HG02642 (cell line): ENCODE measurements around the gene MGLL.

ENCODE experiments used
- ATAC-seq: cut with Tn5 transposase; IDR thresholded peaks from one replicate; pipeline ENCODE4 v1.9.1; 2021; ENCODE audit warnings: mild to moderate bottlenecking; ENCODE audit not compliant: unreplicated experiment, poor library complexity

MGLL gene

DNA sequence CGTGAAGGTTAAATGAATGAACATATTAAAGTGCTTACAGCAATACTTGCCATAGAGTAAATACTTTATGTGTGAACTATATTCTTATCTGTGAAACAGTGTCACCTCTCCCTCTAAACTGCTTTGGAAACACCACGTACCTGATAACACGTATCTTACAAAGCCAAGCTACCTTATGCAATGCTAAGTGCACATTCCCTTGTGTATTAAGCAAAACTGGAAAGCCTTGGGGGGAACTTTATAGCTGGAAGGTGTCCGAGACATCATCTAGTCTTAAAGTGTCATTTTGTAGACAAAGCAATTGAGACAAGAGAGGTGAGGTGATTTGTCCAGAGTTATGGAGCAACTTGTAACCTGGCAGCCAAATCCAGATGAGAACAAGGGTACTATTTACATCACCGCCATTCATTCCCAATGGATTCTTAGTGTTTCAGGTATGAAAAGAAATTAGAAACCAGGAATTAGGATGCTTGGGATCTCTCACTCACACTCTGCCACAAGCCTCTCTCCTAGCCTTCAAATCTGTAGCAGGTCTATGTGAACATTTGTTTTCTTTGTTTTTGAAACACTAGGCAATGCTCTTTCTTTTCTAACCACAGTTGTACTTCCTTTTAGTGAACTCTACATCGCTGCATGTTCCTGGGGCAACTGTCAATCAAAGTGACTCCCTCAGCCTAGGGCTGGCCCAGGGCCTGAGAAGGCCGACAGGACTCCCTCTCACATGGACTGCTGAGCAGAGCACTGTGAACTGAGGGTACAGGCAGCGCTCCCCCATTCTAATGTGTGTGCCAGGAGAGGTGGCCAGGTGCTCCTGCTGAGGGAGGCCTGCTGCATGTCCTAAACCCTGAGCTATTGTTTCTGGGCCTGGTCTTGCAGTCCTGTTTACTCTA lies 13.9 kb upstream of the MGLL start:
- ATAC-seq: peak; percentile 79

DNA sequence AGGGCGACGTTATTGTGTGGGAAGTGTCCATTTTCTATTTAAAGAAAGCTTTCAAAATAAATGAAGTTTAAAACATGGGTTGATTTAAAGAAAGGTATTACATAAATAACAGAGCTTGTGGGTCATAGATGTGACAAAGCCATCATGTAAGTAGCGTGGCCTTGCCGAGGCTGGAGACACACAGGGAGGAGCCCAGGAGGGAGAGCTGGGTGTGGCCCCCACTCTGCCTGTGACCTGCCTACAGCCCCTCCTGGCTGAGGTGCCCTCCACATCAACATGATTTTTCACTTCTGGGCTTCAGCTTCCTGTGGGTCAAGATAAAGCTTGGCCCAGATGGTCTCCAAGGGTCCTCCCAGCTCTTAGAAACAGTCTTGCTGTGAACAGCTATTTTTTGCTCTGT lies 12.5 kb upstream of the MGLL start:
- ATAC-seq: peak; percentile 30

DNA sequence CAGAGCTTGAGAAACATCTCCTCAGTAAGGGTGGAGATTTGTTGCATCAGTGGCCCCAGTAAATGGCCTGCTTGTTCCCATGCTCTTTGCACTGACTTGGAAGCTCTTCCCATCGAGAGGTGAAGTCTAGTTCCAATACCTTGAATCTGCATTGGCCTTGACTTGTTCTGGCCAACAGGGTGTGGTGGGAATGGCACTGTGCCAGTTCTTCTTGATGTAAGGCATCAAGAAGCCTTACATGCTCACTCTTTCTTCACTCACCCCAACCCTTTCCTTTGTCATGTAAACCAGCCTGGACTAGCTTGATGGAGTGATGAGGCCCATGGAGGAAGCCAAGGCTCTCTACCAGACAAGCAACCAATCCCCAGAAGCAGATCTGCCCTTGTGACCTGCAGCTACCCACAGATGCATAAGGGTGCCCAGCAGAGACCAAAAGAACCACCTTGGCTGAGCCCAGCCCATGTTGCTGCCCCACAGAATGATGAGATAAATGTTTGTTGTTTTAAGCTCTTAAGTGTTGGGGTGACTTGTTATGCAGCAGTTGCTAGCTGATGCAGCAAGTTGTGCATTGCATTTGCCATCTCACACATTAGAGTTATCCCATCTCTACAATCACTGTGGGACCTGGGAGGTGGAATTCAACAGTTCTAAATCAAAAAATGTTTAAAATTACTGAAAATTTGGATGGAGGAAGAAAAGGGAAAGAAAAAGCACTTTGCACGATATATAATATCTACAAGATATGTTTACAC lies 11.1 kb upstream of the MGLL start:
- no peak for ATAC-seq

DNA sequence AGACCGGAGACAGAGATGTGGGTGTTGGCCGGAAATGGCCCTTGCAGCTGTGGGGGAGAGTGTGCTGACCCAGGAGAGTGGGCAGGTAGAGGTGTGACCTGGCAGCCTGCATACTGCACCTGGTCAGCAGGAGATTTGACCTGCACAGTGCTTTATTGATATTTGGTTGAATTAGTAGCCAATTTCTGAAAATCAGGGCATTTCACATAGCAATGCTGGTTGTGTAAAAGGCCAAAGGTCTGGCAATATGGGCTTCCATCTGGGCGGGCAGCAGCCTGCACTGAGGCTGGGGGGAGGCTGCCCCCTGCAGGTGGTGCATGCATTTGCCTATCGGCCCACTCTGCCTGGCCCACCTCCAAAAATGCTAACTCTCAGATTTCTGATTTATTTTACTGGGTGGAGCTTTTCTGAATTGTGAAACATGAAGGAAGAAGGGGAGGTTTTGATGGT lies 9.4 kb upstream of the MGLL start:
- ATAC-seq: no peak

DNA sequence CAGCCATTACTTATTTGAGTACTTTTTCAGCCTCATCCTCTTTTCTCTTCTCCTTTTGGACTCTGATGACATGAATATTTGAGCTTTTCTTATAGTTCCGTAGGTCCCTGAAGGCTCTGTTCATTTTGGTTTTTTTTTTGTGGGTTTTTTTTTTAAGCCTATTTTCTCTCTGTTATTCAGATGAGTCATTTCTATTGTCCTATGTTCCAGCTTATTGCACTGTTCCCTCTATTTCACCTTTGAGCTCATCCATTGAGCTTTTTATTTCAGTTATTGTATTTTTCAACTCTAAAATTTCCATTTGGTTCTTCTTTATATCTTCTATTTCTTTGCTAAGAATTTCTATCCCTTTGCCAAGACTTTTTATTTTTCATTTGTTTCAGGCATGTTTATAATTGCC lies 7.2 kb upstream of the MGLL start:
- ATAC-seq: no peak

DNA sequence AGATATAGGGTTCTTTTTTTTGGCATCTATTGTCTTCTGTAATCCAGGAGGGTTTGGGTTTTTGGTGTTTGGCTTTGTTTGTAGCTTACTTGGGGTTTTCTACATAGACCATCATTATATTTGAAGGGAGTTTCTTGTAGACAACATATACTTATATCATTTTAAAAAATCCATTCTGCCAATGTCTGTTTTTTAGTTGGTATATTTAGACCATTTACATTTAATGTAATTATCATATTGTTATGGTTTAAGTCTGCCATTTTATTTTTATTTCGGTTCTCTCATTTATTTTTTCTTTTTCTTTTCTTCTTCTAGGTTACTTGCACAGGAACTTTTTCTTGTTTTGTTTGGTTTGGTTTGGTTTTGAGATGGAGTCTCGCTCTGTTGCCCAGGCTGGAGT lies 5.5 kb upstream of the MGLL start:
- no peak for ATAC-seq

DNA sequence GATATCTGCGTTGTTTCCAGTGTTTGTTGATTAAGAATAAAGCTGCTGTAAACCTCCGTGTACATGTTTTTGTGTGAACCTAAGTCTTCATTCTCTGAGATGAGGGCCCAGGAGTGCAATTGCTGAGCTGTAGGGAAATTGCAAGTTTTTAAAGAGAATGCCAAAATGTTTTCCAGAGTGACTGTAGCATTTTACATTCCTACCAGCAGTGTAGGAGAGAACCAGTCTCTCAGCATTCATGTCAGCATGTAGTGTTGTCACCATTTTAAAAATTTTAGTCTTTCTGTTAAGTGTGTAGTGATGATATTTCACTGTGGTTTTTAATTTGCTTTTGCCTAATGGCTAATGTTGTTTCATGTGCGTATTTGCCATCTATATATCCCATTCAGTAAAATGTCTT lies 3.4 kb upstream of the MGLL start:
- no peak for ATAC-seq

DNA sequence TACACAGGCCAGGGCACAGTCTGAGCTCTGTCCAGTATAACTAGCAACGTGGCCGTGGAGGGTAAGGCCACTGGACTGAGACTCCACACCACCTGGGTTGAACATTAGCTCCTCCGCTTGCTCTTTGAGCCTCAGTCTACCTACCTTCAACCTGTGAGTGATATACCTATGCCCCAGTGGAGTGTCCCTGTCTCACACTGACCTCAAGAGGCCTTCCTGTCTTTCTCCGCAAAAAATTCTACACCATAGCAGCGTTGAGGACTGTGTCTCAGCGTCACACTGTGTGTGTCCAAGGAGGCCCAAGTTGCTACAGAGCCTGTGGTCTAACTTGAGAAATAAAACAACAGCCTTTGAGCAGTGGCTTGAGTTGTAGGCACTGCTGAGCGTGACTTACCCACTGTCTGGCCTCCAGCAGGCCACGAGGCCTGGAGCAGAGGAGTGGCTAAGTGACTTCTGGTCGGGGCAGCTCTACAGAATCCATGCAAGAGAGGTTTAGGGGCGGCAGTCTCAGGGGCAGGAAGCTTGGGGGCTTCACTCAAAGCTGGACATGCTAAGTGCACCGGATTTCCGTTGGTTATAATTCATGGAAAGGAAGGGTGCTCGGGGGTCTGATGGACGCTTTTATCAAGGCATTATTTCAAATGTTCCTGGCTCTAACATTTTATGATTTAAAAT lies 2.0 kb upstream of the MGLL start:
- ATAC-seq: no peak

DNA sequence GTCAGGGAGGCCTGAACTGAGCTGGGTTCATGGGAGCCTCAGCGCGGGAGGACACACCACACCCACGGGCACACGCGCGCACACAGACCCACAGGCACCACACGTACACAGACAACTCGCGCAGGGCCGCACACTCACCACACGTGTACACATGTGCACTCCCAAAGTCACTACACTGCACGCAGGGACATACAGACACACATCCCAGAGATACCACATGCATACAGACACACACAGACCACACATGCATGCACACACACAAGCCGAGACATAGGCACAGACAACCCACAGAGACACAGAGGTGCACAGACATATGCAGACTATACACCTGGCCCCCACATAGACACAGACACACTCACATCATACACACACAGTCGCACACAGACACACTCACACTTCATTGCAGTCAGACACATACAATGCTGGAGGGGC lies 1.1 kb upstream of the MGLL start:
- ATAC-seq: no peak

DNA sequence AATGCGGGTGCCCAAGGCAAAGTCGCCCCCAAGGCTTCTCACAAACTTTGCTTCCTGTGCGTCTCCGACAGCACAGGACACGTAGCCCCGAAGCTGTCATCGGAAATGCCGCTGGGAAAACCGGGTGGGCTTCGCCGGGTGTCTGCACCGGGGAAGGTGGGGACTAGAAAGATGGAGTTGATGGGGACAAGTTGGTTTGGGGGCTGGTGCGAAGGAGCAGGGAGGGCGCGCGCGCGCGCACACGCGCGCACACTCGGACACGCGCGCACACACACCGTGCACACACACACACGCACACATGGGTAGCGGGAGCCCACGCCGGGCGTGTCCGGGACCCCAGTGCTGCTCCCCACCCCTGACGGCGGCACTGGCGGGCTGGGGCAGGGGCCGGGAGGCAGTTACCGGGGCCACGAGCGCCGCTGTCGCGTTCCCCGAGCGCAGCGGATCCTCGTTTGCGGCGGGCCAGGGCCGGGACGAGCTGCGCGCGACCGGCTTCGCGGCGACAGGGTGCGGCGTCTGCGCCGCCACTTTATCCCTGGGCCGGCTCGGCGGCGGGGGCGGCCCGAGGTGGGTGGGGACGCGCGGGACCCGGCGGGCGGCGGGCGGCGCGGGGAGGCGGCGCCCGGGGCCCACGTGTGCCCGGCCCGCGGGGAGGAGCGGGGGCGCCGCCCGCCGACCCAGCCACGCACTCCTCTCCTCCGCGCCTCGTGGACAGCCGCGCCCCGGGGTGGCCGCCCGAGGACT lies 539 bp upstream of the MGLL start:
- ATAC-seq: peak; percentile 54

DNA sequence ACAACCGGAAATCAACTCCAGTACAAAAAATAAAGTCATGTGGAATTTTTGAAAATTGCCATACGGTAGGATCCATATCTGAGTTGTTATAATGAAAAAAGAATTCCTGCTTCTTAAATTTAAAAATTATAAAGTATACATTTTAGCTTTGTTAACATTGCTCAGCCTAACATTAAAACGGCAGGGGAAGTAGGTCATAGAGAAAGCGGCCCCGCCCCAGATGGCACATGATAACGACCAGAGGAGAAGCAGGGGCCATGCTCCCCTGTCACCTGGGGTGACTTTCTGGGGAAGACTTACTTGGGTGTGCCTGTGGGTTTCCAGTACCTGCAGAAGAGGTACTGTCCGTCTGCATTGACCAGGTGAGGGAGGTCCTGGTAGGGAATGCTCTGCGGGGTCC lies 921 bp downstream of the MGLL start:
- ATAC-seq: no peak

DNA sequence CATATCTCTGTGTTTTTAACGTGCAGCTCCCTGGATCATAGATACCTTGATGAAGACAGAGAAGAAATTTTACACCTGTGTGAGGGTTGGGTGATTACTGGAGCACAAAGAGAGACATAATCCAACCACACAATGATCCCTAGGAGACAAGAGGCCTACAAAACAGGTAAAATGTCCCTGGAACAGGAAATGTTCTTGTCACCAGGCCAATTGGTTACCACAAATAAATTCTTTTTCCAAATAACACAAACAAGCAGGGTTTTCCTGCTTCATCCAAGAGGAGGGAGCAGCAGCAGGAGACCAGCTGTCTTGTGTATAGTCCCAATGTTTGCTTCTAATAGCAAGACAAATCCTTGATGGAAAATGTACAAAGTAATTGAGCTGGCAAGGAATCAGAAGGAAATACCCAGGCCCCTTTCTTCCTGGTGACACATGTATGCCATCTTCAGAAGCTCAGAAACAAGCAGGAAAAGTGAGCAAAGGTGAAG lies 1.4 kb downstream of the MGLL start:
- ATAC-seq: no peak

DNA sequence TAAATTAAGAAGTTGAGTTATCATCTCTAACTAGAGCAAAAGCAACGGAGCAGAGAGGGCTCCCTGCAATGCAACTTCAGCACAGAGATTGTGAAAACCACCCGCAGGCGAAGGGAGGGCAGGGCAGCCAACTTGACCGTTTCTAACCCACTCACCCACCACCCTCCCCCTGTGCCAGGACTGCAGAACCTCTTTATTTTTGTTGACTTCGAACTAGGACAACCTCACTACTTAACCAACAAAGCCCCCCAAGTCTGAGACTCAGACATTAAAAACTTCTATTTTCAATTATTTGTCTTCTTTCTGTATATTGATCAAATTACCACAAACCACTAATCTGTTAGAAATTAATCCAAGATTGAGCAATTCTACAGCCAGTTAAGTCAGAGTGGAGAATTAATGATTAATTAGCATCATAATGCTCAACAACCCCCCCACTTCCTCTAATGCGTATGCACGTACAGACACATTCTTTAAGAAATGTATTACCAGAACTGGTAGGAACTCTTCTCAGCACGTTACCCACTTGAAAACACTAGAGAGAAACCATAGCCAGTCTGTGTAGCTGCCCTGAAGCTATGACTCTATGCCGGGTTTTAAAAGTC lies 2.0 kb downstream of the MGLL start:
- no peak for ATAC-seq

DNA sequence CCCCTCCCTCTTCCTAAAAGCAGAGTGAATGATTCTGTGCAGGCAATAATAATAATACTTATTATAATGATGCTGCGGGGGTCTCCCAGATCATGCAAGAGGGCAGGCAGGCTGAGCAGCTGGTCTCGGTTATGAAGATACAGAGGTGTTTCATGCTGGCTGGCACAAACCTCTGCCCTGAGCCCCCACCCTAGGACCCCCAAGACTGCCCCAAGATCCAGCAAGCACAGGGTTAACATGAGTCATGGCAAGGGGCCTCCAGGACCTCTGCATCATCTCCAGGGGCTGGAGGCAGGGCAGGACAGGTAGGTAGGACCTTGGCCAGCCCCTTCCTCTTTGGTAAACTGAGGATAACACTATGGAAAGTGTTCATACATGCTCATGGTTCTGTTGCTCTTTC lies 2.7 kb downstream of the MGLL start:
- ATAC-seq: no peak

DNA sequence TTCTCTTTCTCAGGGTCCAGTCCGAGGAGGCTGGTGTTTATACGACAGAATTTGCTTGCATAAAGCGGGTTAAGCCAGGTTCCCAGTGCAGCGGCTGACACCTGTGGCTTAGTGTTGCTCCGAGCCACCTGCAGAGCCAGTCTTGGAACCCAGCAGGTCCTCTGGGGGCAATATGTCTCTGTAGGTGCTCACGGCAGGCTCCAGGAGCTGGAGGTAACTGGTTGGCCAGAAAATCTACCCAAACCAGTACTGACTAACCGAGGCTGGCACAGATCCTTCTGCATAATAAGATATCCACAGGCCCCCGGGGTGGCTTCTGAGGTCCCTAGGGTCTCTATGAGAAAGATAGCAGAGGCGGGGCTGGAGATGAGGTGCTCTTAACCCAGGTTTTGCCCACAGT lies 3.2 kb downstream of the MGLL start:
- ATAC-seq: no peak

DNA sequence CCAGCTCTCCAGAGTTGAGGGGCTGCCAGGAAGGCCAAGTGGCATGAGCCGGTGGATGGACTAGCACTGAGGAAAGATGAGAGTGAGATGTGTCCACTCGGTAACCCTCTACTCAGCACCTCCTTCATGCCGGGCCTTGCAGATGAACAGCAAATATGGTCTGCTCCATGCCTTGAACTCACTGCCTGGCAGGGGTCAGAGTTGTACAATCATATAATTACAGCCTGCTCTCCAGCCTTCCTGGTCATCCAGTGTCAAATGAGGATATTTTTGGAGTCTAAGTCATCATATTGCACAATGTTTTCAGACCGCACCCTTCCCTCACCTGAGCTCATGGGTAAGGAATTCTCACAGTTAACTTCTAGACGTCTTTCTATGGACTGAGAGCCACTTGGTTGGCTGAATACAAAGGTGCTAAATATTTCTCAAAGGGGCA lies 4.9 kb downstream of the MGLL start:
- no peak for ATAC-seq

DNA sequence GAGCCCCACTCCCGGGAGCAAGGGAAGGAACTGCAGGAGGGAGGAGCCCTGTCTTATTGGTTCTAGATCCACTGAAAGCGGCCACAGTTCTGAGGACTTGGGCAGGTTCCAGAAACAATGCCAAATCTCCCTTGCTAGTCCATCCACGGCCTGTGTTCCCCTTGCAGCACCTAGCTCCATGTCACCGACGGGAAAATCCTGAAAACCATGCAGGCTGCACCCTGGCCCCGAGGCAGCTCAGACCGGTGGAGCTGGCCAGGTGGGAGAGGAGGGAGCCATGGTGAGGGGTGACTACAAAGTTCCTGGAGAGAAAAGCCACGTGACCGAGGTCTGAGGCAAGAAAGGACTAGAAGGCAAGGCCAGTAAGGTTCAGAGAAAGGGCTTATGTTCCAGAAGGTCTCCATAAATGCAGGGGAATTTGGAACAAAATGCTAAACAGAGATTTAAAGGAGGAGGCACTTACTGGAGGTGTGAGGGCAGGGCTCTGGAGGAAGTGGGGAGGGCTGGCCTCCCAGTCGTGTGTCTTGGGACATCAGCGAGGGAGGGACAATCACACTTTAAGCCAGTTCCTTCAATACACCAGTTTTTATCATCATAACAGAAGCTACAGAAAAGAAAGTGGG lies 5.4 kb downstream of the MGLL start:
- ATAC-seq: no peak

DNA sequence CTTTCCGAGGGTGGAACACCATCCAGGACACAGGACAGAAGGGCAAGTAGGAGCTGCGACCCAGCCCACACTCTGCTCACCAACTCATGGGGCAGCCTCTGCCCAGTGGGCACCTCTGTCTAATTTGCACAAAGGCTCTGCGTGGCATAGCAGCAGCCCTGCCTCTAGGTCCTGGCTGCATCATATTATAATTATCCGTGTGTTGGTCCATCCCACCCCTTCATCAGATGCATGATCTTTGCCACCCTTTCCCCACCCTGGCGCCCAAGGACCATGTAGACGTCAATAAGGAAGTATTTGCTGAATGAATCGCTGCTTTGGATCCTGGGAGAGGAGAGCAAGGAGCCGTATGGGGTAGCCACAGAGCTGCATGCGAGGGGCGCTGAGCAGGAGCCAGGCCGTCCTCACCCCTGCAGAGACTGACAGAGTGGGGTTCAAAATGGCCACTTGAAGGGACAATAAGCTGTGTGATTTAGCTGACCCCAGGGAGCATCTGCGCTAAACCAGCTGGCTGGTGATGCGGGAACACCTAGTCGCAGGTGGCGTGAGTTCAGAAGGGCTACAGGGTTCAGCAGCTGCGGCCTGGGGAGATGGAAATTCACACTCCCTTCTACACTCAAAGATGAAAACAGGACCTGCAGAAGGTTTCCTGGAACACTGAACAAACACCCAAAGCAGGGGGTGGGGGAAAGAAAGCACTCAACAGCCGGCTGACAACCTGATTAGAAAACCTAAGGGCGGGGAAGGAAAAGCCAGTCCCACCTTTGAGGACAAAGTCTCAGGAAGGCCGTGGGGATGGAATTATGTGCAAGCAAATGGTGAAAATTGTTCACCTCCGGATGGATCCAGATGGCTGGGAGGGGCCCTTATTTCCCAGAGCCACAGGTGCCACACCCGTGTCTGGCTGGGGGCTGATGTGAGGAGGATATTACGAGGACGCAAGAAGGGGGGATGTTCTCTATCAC lies 6.4 kb downstream of the MGLL start:
- no peak for ATAC-seq
